CD4-positive, alpha-beta T cell treated with Interferon alpha-2 for 1 hour (primary cell): ENCODE data around the gene SPANXA2.
"Not testable (repeated sequence)": the region's sequence is repeated elsewhere in the genome, so short reads cannot be mapped to it uniquely, and the experiment has no call there.

Experiments
- DNase-seq, 2 donors: peaks; one replicate each; pipeline ENCODE4 v3.0.0-alpha.2; 2020 to 2022

The SPANXA2 gene

DNA sequence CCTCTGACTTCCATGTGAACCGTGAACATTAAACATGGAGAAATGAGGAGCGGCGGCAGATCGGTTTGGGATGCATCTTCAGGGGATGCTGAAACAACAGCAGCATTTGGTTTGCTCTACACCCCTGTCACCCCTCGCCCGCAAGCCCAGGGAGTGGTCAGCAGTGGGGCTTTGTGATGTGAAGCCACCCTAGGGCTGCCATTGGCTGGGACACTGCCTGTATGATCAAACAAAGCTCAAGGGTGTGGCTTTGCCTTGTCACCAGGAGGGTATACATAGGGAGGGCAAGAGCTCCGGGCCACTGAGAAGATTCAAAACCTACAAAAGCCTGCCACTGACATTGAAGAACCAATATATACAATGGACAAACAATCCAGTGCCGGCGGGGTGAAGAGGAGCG lies at the start of gene SPANXA2:
Gene SPANXA2 (plus strand): TSS at position 301 of the 400 bp plus-strand sequence. CDS start 60 bp downstream, at position 361.
- not testable (repeated sequence) for DNase-seq

DNA sequence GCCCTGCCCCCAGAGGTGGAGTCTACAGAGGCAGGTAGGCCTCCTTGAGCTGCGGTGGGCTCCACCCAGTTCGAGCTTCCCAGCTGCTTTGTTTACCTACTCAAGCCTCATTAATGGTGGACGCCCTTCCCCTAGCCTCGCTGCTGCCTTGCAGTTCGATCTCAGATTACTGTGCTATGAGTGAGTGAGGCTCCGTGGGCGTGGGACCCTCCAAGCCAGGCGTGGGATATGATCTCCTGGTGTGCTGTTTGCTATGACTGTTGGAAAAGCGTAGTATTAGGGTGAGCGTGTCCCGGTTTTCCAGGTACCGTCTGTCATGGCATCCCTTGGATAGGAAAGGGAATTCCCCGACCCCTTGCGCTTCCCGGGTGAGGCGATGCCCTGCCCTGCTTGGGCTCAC lies 47.0 kb upstream of the SPANXA2 start:
- DNase-seq = not testable (repeated sequence)

GRCh38 chrX:141584638-141585037 lies 4.9 kb upstream of the SPANXA2 start, which contains the start of gene SPANXA1:
SPANXA1 (minus strand) TSS chrX:141584738; CDS start chrX:141584678, 60 bp downstream.
- not testable (repeated sequence) for DNase-seq

DNA sequence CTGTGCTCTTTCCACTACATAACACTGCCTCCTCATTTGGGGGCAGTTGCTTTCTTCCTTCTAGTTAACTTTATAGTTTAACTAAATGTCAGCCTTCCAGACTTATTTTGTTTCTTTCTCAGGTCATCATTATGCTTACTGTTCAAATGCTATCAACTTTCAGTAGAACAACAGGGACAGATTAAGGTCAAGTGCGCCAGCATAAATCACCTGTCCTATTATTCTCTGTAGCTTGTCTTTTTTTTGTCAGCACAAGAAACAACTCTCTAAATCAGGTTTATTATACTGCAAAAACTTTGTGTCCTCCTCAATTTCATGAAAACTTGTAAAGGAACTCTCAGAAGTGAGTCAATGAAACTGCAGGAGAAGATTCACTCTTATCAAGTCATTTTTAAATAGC lies 19.6 kb downstream of the SPANXA2 start:
- no peak for DNase-seq

GRCh38 chrX:141619336-141619735 lies 29.8 kb downstream of the SPANXA2 start:
- DNase-seq = no peak

DNA sequence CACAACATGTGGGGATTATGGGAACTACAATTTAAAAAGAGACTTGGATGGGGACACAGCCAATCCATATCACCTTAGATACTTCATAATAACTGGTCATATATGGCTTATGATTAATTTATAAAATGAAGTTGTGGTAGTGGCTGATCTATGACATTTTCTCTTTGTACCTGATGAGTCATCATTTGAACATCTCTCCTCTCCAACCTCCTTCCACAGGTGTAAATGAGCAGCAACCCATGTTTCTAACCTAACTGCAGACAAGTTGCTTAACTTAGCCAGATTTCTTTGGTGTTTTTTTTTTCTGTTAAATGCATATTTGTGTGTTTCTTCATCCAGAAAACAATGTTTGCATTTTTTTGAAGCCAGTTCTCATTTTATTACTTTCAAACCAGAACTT lies 42.6 kb downstream of the SPANXA2 start:
- DNase-seq = no peak

- no peak for DNase-seq
Measured at GRCh38 chrX:141638550-141638949, 49.0 kb downstream of the SPANXA2 start.
